NCI-H2227 treated with DMSO at 0.1 percent for 48 hours (cell line): ENCODE data around the gene TEX11.

Source experiments
- DNase-seq: peaks from one replicate; lab custom pipeline; 2025; lab: John Stamatoyannopoulos, UW

TEX11 gene

GRCh38 chrX:70497026-70497425, 411.5 kb downstream of the TEX11 start:
- DNase-seq = no peak

GRCh38 chrX:70496491-70496890, 412.0 kb downstream of the TEX11 start:
- no peak for DNase-seq

- no peak for DNase-seq
These were observed 414.1 kb downstream of the TEX11 start for GRCh38 chrX:70494441-70494840.

- DNase-seq = no peak
These were observed 419.7 kb downstream of the TEX11 start for GRCh38 chrX:70488856-70489255.

- DNase-seq = no peak
These were observed 423.0 kb downstream of the TEX11 start for GRCh38 chrX:70485466-70485865.

GRCh38 chrX:70482300-70482699, 426.2 kb downstream of the TEX11 start:
- DNase-seq = no peak

- no peak for DNase-seq
These were observed 426.8 kb downstream of the TEX11 start for GRCh38 chrX:70481471-70482270.

- no peak for DNase-seq
These were observed 427.9 kb downstream of the TEX11 start for GRCh38 chrX:70480660-70481018.

- no peak for DNase-seq
These were observed 428.4 kb downstream of the TEX11 start for GRCh38 chrX:70479922-70480659.

- DNase-seq = no peak
These were observed 429.1 kb downstream of the TEX11 start for GRCh38 chrX:70479247-70479921.
